ENCODE results near the gene C8A.

Gene C8A

GRCh38 chr1:56929492-56929891 is 74.9 kb downstream of the C8A start:
- FAIRE-seq = no peak

GRCh38 chr1:56931211-56931610 is 76.6 kb downstream of the C8A start:
- FAIRE-seq = no peak

GRCh38 chr1:56931686-56932085 is 77.1 kb downstream of the C8A start:
- FAIRE-seq = no peak

- no peak for FAIRE-seq
Measured at GRCh38 chr1:56933161-56933560, 78.6 kb downstream of the C8A start.

- no peak for FAIRE-seq
Measured at GRCh38 chr1:56933606-56934005, 79.0 kb downstream of the C8A start.

GRCh38 chr1:56934430-56935060 is 79.9 kb downstream of the C8A start:
- FAIRE-seq = no peak

GRCh38 chr1:56938646-56939045 is 84.0 kb downstream of the C8A start:
- no peak for FAIRE-seq

GRCh38 chr1:56939209-56939608 is 84.6 kb downstream of the C8A start:
- FAIRE-seq = no peak

GRCh38 chr1:56940039-56940438 is 85.4 kb downstream of the C8A start:
- no peak for FAIRE-seq

GRCh38 chr1:56948403-56949023 is 93.9 kb downstream of the C8A start:
- no peak for FAIRE-seq

- no peak for FAIRE-seq
Measured at GRCh38 chr1:56952501-56952900, 97.9 kb downstream of the C8A start.

- no peak for FAIRE-seq
Measured at GRCh38 chr1:56953386-56953785, 98.8 kb downstream of the C8A start.

- FAIRE-seq = no peak
Measured at GRCh38 chr1:56954664-56955063, 100.1 kb downstream of the C8A start.

GRCh38 chr1:56957931-56958330 is 103.3 kb downstream of the C8A start:
- no peak for FAIRE-seq

GRCh38 chr1:56958526-56958925 is 103.9 kb downstream of the C8A start:
- no peak for FAIRE-seq

GRCh38 chr1:56961426-56961825 is 106.8 kb downstream of the C8A start:
- FAIRE-seq = no peak

GRCh38 chr1:56963667-56964066 is 109.1 kb downstream of the C8A start:
- no peak for FAIRE-seq

- no peak for FAIRE-seq
Measured at GRCh38 chr1:56964349-56965017, 109.9 kb downstream of the C8A start.

GRCh38 chr1:56965191-56965590 is 110.6 kb downstream of the C8A start:
- FAIRE-seq = no peak

- no peak for FAIRE-seq
Measured at GRCh38 chr1:56965916-56966697, 111.5 kb downstream of the C8A start, which contains the start of gene C8B. Gene C8B, minus strand, starts transcription at chr1:56966015. Its CDS starts 67 bp downstream, at chr1:56965948.

GRCh38 chr1:56966698-56966999 is 112.1 kb downstream of the C8A start:
- no peak for FAIRE-seq

GRCh38 chr1:56967355-56967754 is 112.8 kb downstream of the C8A start:
- FAIRE-seq = no peak
